ENCODE measurements around the gene CDKAL1. TPM values are rescaled to one million over a fixed set of nuclear protein-coding genes. Genes with fewer than 3 reads are reported as not detected.

CDKAL1 gene
- total and polyA plus RNA-seq, 4 donors: 3.0 to 21.7 (median 9.4) TPM

DNA sequence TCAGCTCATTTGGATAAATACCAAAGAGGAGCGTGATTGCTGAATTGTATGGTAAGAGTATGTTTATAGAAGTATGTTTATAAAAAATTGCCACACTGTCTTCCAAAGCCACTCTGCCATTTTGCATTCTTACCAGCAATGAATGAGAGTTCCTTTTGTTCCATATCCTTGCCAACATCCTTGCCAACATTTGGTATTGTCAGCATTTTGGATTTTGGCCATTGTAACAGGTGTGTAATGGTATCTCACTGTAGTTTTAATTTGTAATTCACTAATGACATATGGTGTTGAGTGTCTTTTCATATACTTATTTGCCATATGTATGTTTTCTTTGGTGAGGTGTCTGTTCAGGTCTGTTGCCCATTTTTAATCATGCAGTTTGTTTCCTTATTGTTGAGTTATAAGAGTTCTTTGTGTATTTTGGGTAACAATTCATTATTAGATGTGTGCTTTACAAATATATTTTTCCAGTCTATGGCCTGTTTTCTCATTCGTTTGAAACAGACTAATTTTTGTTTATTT is 539.1 kb downstream of the CDKAL1 start:
- H3K4me1 ChIP-seq (ENCODE audit: control insufficient read depth in 1 of 2, insufficient read depth in 2 of 2, low read length in 2 of 2): no peaks in the 10 kb centered on the region
- intact Hi-C loops (cut with DNase I): no loop called here
- H3K4me3 ChIP-seq (ENCODE audit: low read length in 2 of 2): no peak overlapping the region
- peaks cover 1% of the 10 kb centered on the region for H3K9me3 ChIP-seq (ENCODE audit: control insufficient read depth, low read length)
- no peaks in the 10 kb centered on the region for H3K27me3 ChIP-seq (ENCODE audit: control insufficient read depth in 1 of 2, insufficient read depth in 2 of 2, low read length in 1 of 2)
- no peak for ATAC-seq (ENCODE audit: low FRiP score)
- DNase-seq: no peak
- H3K27ac ChIP-seq (ENCODE audit: low read depth in 1 of 2, low read length in 2 of 2): no peak overlapping the region
- no peaks in the 10 kb centered on the region for H3K36me3 ChIP-seq (ENCODE audit: control insufficient read depth in 1 of 2, insufficient read depth in 2 of 2, low read length in 1 of 2)
- WGBS, 2 donors: 97 to 98% methylated on average over 2 of the region's 2 CpGs

- ATAC-seq (ENCODE audit: low FRiP score): no peak
- Histone ChIP-seq H3K4me3 (ENCODE audit: low read length in 2 of 2) (no peak overlapping the region), H3K27ac (ENCODE audit: low read depth in 1 of 2, low read length in 2 of 2) (no peak overlapping the region), H3K9me3 (ENCODE audit: control insufficient read depth, low read length) (peaks cover 1% of the 10 kb centered on the region), H3K27me3 (ENCODE audit: control insufficient read depth in 1 of 2, insufficient read depth in 2 of 2, low read length in 1 of 2) (no peaks in the 10 kb centered on the region), H3K4me1 (ENCODE audit: control insufficient read depth in 1 of 2, insufficient read depth in 2 of 2, low read length in 2 of 2) (no peaks in the 10 kb centered on the region), H3K36me3 (ENCODE audit: control insufficient read depth in 1 of 2, insufficient read depth in 2 of 2, low read length in 1 of 2) (no peaks in the 10 kb centered on the region)
- WGBS, 2 donors: 97 to 99% methylated on average over 1 of the region's 1 CpG
- DNase-seq: no peak
- intact Hi-C loops (cut with DNase I): no loop called here
These were observed 540.2 kb downstream of the CDKAL1 start for GRCh38 chr6:21074484-21074883.

GRCh38 chr6:21075986-21076385 is 541.7 kb downstream of the CDKAL1 start:
- no peaks in the 10 kb centered on the region for H3K36me3 ChIP-seq (ENCODE audit: control insufficient read depth in 1 of 2, insufficient read depth in 2 of 2, low read length in 1 of 2)
- DNase-seq (no peak), ATAC-seq (ENCODE audit: low FRiP score) (no peak)
- intact Hi-C loops (cut with DNase I): no loop called here
- WGBS, 2 donors: 68 to 77% methylated on average over 2 of the region's 2 CpGs
- no peak overlapping the region for H3K27ac ChIP-seq (ENCODE audit: low read depth in 1 of 2, low read length in 2 of 2)
- H3K4me1 ChIP-seq (ENCODE audit: control insufficient read depth in 1 of 2, insufficient read depth in 2 of 2, low read length in 2 of 2): no peaks in the 10 kb centered on the region
- no peaks in the 10 kb centered on the region for H3K27me3 ChIP-seq (ENCODE audit: control insufficient read depth in 1 of 2, insufficient read depth in 2 of 2, low read length in 1 of 2)
- H3K9me3 ChIP-seq (ENCODE audit: control insufficient read depth, low read length): no peaks in the 10 kb centered on the region
- H3K4me3 ChIP-seq (ENCODE audit: low read length in 2 of 2): no peak overlapping the region

DNA sequence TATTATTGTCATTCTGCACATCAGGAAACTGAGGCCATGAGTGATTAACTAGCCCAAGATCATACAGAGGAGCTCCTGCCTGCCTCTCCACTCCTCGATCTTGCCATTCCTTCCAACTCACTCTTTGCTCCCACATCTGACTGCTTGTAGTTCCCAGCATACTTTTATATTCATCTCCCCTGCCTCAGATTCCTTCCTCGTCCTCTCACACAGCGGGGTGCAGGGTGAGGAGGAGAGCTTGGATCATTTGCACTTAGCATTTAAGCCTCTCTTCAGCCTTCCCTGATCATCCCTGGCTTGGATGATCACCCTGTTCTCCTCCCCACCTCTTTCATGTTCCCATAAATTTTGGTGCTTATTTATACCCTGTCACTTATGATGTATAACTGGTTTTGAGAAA is 544.2 kb downstream of the CDKAL1 start:
- Histone ChIP-seq H3K36me3 (ENCODE audit: control insufficient read depth in 1 of 2, insufficient read depth in 2 of 2, low read length in 1 of 2) (no peaks in the 10 kb centered on the region), H3K4me3 (ENCODE audit: low read length in 2 of 2) (no peak overlapping the region), H3K9me3 (ENCODE audit: control insufficient read depth, low read length) (no peaks in the 10 kb centered on the region), H3K27me3 (ENCODE audit: control insufficient read depth in 1 of 2, insufficient read depth in 2 of 2, low read length in 1 of 2) (no peaks in the 10 kb centered on the region), H3K4me1 (ENCODE audit: control insufficient read depth in 1 of 2, insufficient read depth in 2 of 2, low read length in 2 of 2) (no peaks in the 10 kb centered on the region), H3K27ac (ENCODE audit: low read depth in 1 of 2, low read length in 2 of 2) (no peak overlapping the region)
- DNase-seq: no peak
- 90 to 97% methylated on average over 3 of the region's 3 CpGs for WGBS, 2 donors
- no peak for ATAC-seq (ENCODE audit: low FRiP score)
- intact Hi-C loops (cut with DNase I): no loop called here

GRCh38 chr6:21079468-21080048 is 545.3 kb downstream of the CDKAL1 start:
- Histone ChIP-seq H3K27me3 (ENCODE audit: control insufficient read depth in 1 of 2, insufficient read depth in 2 of 2, low read length in 1 of 2) (no peaks in the 10 kb centered on the region), H3K4me1 (ENCODE audit: control insufficient read depth in 1 of 2, insufficient read depth in 2 of 2, low read length in 2 of 2) (no peaks in the 10 kb centered on the region), H3K9me3 (ENCODE audit: control insufficient read depth, low read length) (no peaks in the 10 kb centered on the region), H3K27ac (ENCODE audit: low read depth in 1 of 2, low read length in 2 of 2) (no peak overlapping the region), H3K36me3 (ENCODE audit: control insufficient read depth in 1 of 2, insufficient read depth in 2 of 2, low read length in 1 of 2) (no peaks in the 10 kb centered on the region), H3K4me3 (ENCODE audit: low read length in 2 of 2) (no peak overlapping the region)
- intact Hi-C loops (cut with DNase I): no loop called here
- WGBS, 2 donors: 7 to 9% methylated on average over 2 of the region's 2 CpGs
- DNase-seq (no peak), ATAC-seq (ENCODE audit: low FRiP score) (no peak)

- H3K9me3 ChIP-seq (ENCODE audit: control insufficient read depth, low read length): no peaks in the 10 kb centered on the region
- H3K4me3 ChIP-seq (ENCODE audit: low read length in 2 of 2): no peak overlapping the region
- WGBS, 2 donors: 95% methylated on average over 3 of the region's 3 CpGs
- ATAC-seq (ENCODE audit: low FRiP score): no peak
- H3K27ac ChIP-seq (ENCODE audit: low read depth in 1 of 2, low read length in 2 of 2): no peak overlapping the region
- H3K27me3 ChIP-seq (ENCODE audit: control insufficient read depth in 1 of 2, insufficient read depth in 2 of 2, low read length in 1 of 2): no peaks in the 10 kb centered on the region
- DNase-seq: no peak
- H3K4me1 ChIP-seq (ENCODE audit: control insufficient read depth in 1 of 2, insufficient read depth in 2 of 2, low read length in 2 of 2): no peaks in the 10 kb centered on the region
- intact Hi-C loops (cut with DNase I): no loop called here
- no peaks in the 10 kb centered on the region for H3K36me3 ChIP-seq (ENCODE audit: control insufficient read depth in 1 of 2, insufficient read depth in 2 of 2, low read length in 1 of 2)
These were observed 546.0 kb downstream of the CDKAL1 start for GRCh38 chr6:21080221-21080620.

GRCh38 chr6:21082091-21082490 is 547.8 kb downstream of the CDKAL1 start:
- H3K36me3 ChIP-seq (ENCODE audit: control insufficient read depth in 1 of 2, insufficient read depth in 2 of 2, low read length in 1 of 2): no peaks in the 10 kb centered on the region
- no peaks in the 10 kb centered on the region for H3K4me1 ChIP-seq (ENCODE audit: control insufficient read depth in 1 of 2, insufficient read depth in 2 of 2, low read length in 2 of 2)
- no peak overlapping the region for H3K27ac ChIP-seq (ENCODE audit: low read depth in 1 of 2, low read length in 2 of 2)
- H3K4me3 ChIP-seq (ENCODE audit: low read length in 2 of 2): no peak overlapping the region
- ATAC-seq (ENCODE audit: low FRiP score): no peak
- no peaks in the 10 kb centered on the region for H3K27me3 ChIP-seq (ENCODE audit: control insufficient read depth in 1 of 2, insufficient read depth in 2 of 2, low read length in 1 of 2)
- no peaks in the 10 kb centered on the region for H3K9me3 ChIP-seq (ENCODE audit: control insufficient read depth, low read length)
- intact Hi-C loops (cut with DNase I): no loop called here
- DNase-seq: no peak

DNA sequence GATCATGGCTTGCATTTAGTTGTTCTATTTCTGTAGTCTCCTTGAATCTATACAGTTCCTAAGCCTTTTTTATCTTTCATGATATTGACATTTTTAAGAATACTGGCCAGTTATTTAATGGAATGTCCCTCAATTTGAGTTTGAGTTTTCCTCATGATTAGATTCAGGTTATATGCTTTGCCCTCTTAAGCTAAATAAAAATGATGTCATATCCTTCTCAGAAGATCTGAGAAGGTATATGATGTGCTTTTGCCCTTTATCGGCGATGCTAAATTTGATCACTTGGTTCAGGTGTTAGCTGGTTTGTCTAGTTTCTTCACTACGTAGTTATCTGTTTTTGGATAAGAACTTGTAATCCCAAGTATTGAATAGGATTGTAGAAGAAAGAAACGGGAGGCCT is 549.5 kb downstream of the CDKAL1 start:
- intact Hi-C loops (cut with DNase I): no loop called here
- Histone ChIP-seq H3K36me3 (ENCODE audit: control insufficient read depth in 1 of 2, insufficient read depth in 2 of 2, low read length in 1 of 2) (no peaks in the 10 kb centered on the region), H3K27me3 (ENCODE audit: control insufficient read depth in 1 of 2, insufficient read depth in 2 of 2, low read length in 1 of 2) (no peaks in the 10 kb centered on the region), H3K4me3 (ENCODE audit: low read length in 2 of 2) (no peak overlapping the region), H3K9me3 (ENCODE audit: control insufficient read depth, low read length) (no peaks in the 10 kb centered on the region), H3K4me1 (ENCODE audit: control insufficient read depth in 1 of 2, insufficient read depth in 2 of 2, low read length in 2 of 2) (no peaks in the 10 kb centered on the region), H3K27ac (ENCODE audit: low read depth in 1 of 2, low read length in 2 of 2) (no peak overlapping the region)
- DNase-seq (no peak), ATAC-seq (ENCODE audit: low FRiP score) (no peak)
- WGBS, 2 donors: 85% methylated on average over 4 of the region's 4 CpGs

DNA sequence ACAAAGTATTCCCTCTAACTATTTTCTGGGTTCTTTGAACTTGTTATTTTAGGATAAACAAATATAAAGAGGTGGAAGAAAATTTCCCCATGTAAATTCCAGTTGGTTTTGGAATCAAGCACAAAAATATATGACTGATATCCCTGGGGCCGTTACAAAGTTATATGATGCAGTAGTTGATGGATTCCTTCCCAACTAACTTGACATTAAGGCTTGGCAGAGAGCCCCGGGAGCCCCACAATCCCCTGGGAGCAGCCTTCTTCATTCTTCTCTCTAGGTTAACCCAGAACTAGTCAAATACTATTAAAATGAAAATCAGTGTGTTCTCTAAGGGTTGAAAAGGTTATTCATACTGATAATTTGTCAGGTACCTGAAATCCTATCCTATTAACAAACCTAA is 550.4 kb downstream of the CDKAL1 start:
- Histone ChIP-seq H3K9me3 (ENCODE audit: control insufficient read depth, low read length) (no peaks in the 10 kb centered on the region), H3K4me1 (ENCODE audit: control insufficient read depth in 1 of 2, insufficient read depth in 2 of 2, low read length in 2 of 2) (no peaks in the 10 kb centered on the region), H3K4me3 (ENCODE audit: low read length in 2 of 2) (no peak overlapping the region), H3K27me3 (ENCODE audit: control insufficient read depth in 1 of 2, insufficient read depth in 2 of 2, low read length in 1 of 2) (no peaks in the 10 kb centered on the region), H3K36me3 (ENCODE audit: control insufficient read depth in 1 of 2, insufficient read depth in 2 of 2, low read length in 1 of 2) (no peaks in the 10 kb centered on the region), H3K27ac (ENCODE audit: low read depth in 1 of 2, low read length in 2 of 2) (no peak overlapping the region)
- intact Hi-C loops (cut with DNase I): no loop called here
- ATAC-seq (ENCODE audit: low FRiP score) (no peak), DNase-seq (no peak)
- 27 to 28% methylated on average over 2 of the region's 2 CpGs for WGBS, 2 donors
